HepG2 (cell line): ENCODE measurements around the gene NEDD8. TPM values are rescaled to one million over a fixed set of nuclear protein-coding genes. Genes with fewer than 3 reads are reported as not detected.

Experiments
- ATAC-seq: fragments of 200-7000 bp; cut with Tn5 transposase; 3 replicates; pipeline ENCODE4 v1.9.1; 2020; ENCODE audit warnings: mild to moderate bottlenecking, moderate library complexity
- BruUV-seq: library from RNA; stranded (reverse); fragments of 400-500 nt; replicated peaks from 2 replicates; lab custom pipeline; 2021; lab: Mats Ljungman, UMichigan
- CTCF ChIA-PET: fragments of 300-600 bp; formaldehyde crosslinking; extraction: SDS; loops from one replicate; lab custom pipeline; 2021; ENCODE audit warnings: low total read pairs, inconsistent platforms, low intra/inter-chr PET ratio; lab: Yijun Ruan, JAX
- POLR2A ChIA-PET: fragments of 350-600 bp; sonication (Branson Sonifier 250); formaldehyde crosslinking; loops from one replicate; lab custom pipeline; 2020; ENCODE audit warnings: antibody characterized with exemption, inconsistent platforms; lab: Yijun Ruan, JAX
- DNase-seq: peaks from one replicate; pipeline ENCODE4 v3.0.0-alpha.2; 2015; ENCODE audit warnings: low spot score
- FAIRE-seq: peaks from 3 replicates; lab custom pipeline; 2011; peaks lifted over from hg19 to GRCh38; lab: Jason Lieb, UNC
- H2AFZ ChIP-seq: one replicate; pipeline ENCODE4 v1.6.1; 2011; ENCODE audit warnings: low read length, inconsistent platforms
- H3K27ac ChIP-seq: fragments of 300-600 bp; 3 replicates; pipeline ENCODE4 v1.8.0; 2011; ENCODE audit warnings: mixed run types, mild to moderate bottlenecking, mixed read lengths, low read length, inconsistent platforms; ENCODE audit not compliant: insufficient read depth; ENCODE audit errors: extremely low read length
- H3K27me3 ChIP-seq, 2 experiments: fragments of 200-600 bp in 1 of 2; 2 replicates in 1 of 2; 3 replicates in 1 of 2; pipeline versions ENCODE4 v1.6.0 to v1.8.0; 2011; ENCODE audit warnings: low read length in 2 of 2, mild to moderate bottlenecking in 2 of 2, moderate library complexity in 2 of 2, inconsistent platforms in 1 of 2; ENCODE audit not compliant: insufficient read depth in 2 of 2, control insufficient read depth in 1 of 2
- H3K36me3 ChIP-seq, 2 experiments: fragments of 200-600 bp in 1 of 2; replicated peaks in 1 of 2; 2 replicates in 1 of 2; 3 replicates in 1 of 2; pipeline versions ENCODE4 v1.5.1 to v1.8.0; 2011; ENCODE audit warnings: low read length in 2 of 2, inconsistent platforms in 1 of 2; ENCODE audit not compliant: insufficient read depth in 2 of 2, control insufficient read depth in 1 of 2
- H3K4me1 ChIP-seq: 2 replicates; pipeline ENCODE4 v1.5.1; 2012; ENCODE audit warnings: low read length, inconsistent platforms; ENCODE audit not compliant: insufficient read depth
- H3K4me2 ChIP-seq: 2 replicates; pipeline ENCODE4 v1.6.0; 2011; ENCODE audit warnings: low read depth, low read length, inconsistent platforms
- H3K4me3 ChIP-seq, 3 experiments: fragments of 200-600 bp in 1 of 3; sonication (generic), shearing (Covaris generic) in 1 of 3; replicated peaks in 1 of 3; 2 replicates each; pipeline ENCODE4 v1.5.1; 2011 to 2016; ENCODE audit warnings: low read length in 3 of 3, inconsistent platforms in 2 of 3, low read depth in 2 of 3, mild to moderate bottlenecking in 2 of 3, control low read depth in 1 of 3, mixed read lengths in 1 of 3; ENCODE audit not compliant: insufficient read depth in 1 of 3
- H3K79me2 ChIP-seq: one replicate; pipeline ENCODE4 v1.6.1; 2011; ENCODE audit warnings: low read length, inconsistent platforms; ENCODE audit not compliant: insufficient read depth
- H3K9ac ChIP-seq: 2 replicates; pipeline ENCODE4 v1.6.0; 2011; ENCODE audit warnings: mild to moderate bottlenecking, low read depth, low read length, inconsistent platforms; ENCODE audit not compliant: insufficient read depth
- H3K9me3 ChIP-seq: 2 replicates; pipeline ENCODE4 v1.5.1; 2012; ENCODE audit warnings: mild to moderate bottlenecking, low read length
- H4K20me1 ChIP-seq: 2 replicates; pipeline ENCODE4 v1.6.0; 2011; ENCODE audit warnings: inconsistent platforms, mild to moderate bottlenecking, low read length, moderate library complexity; ENCODE audit not compliant: insufficient read depth
- CCAR2 ChIP-seq: fragments of 200-400 bp; formaldehyde crosslinking; optimal IDR thresholded peaks from 2 replicates; pipeline ENCODE3; 2018; ENCODE audit warnings: low read depth, mild to moderate bottlenecking, low read length, moderate library complexity
- HOXA7 ChIP-seq: sonication (generic); formaldehyde crosslinking; IDR thresholded peaks from 2 replicates; pipeline ENCODE4 v1.8.1; 2022; ENCODE audit warnings: mild to moderate bottlenecking, missing genetic modification reagents, moderate library complexity
- JUN ChIP-seq: sonication (generic); formaldehyde crosslinking; IDR thresholded peaks from 2 replicates; pipeline ENCODE4 v1.4.0; 2020; ENCODE audit warnings: mild to moderate bottlenecking, missing genetic modification reagents
- KDM2A ChIP-seq: sonication (generic); formaldehyde crosslinking; IDR thresholded peaks from 2 replicates; pipeline ENCODE4 v1.4.0; 2020; ENCODE audit warnings: low read depth, missing genetic modification reagents, borderline replicate concordance
- MTF1 ChIP-seq: sonication (generic); formaldehyde crosslinking; IDR thresholded peaks from 2 replicates; pipeline ENCODE4 v1.5.0; 2020; ENCODE audit warnings: missing genetic modification reagents
- MXD3 ChIP-seq: IDR thresholded peaks from 2 replicates; pipeline ENCODE4 v1.6.1; 2016; ENCODE audit warnings: mild to moderate bottlenecking, missing biosample characterization, missing genetic modification reagents
- MYPOP ChIP-seq: sonication (generic); formaldehyde crosslinking; IDR thresholded peaks from 2 replicates; pipeline ENCODE4 v1.8.1; 2023; ENCODE audit warnings: mild to moderate bottlenecking, moderate library complexity, missing genetic modification reagents
- PHF8 ChIP-seq: sonication (generic); formaldehyde crosslinking; IDR thresholded peaks from 2 replicates; pipeline ENCODE4 v1.5.0; 2020; ENCODE audit warnings: missing genetic modification reagents
- TIGD3 ChIP-seq: sonication (generic); formaldehyde crosslinking; IDR thresholded peaks from 2 replicates; pipeline ENCODE4 v1.5.1; 2020; ENCODE audit warnings: mild to moderate bottlenecking, missing genetic modification reagents, borderline replicate concordance
- ZBTB25 ChIP-seq: IDR thresholded peaks from 2 replicates; pipeline ENCODE4 v1.6.1; 2018; ENCODE audit warnings: missing genetic modification reagents
- ZMAT5 ChIP-seq: sonication (generic); formaldehyde crosslinking; IDR thresholded peaks from 2 replicates; pipeline ENCODE4 v1.5.0; 2020; ENCODE audit warnings: mild to moderate bottlenecking, low read depth, missing genetic modification reagents, borderline replicate concordance
- ZNF609 ChIP-seq: sonication (generic); formaldehyde crosslinking; IDR thresholded peaks from 2 replicates; pipeline ENCODE4 v1.4.0; 2020; ENCODE audit warnings: mild to moderate bottlenecking, missing genetic modification reagents, borderline replicate concordance
- ZNF709 ChIP-seq: sonication (generic); formaldehyde crosslinking; IDR thresholded peaks from 2 replicates; pipeline ENCODE4 v1.5.0; 2020; ENCODE audit warnings: mild to moderate bottlenecking, missing genetic modification reagents
- WGBS: methylation state at CpG from one replicate; pipeline ENCODE4 v1.1.6; 2017; ENCODE audit warnings: low lambda C conversion rate; 5-methylcytosine and 5-hydroxymethylcytosine counted together
- in situ Hi-C: cut with HindIII; loops from 2 replicates; pipeline ENCODE4 v1.10.0; 2017; ENCODE audit warnings: low pct_unique_long_range_greater_than_20kb; ENCODE audit not compliant: extremely low pct_ligation_motif_present
- intact Hi-C: fragments of 100-400 bp; cut with micrococcal nuclease; formaldehyde crosslinking; loops from one replicate; pipeline ENCODE4 v1.10.0; 2022; ENCODE audit not compliant: unreplicated experiment
- polyA plus RNA-seq, 8 experiments: library from polyadenylated mRNA; depleted of rRNA in 3 of 8; stranded (reverse) in 7 of 8; unstranded in 1 of 8; fragments of >200 nt; fragmentation: Illumina TruSeq in 4 of 8; extraction: Trizol in 4 of 8; gene quantifications; 2 replicates each; pipeline versions ENCODE4 v1.2.1 to v1.2.3, GENCODE V29; 2011 to 2016; ENCODE audit warnings: low read depth in 4 of 8, missing spikeins in 1 of 8, mixed read lengths in 1 of 8; ENCODE audit not compliant: insufficient read depth in 1 of 8
- total RNA-seq, 5 experiments: library from RNA; depleted of rRNA; stranded (reverse); fragments of >200 nt; fragmentation: Illumina TruSeq; extraction: Trizol; gene quantifications; 2 replicates each; pipeline ENCODE4 v1.2.3, GENCODE V29; 2016; ENCODE audit warnings: low read depth in 1 of 5

The NEDD8 gene
- total and polyA plus RNA-seq, 2 of the 13 experiments (the other 11 are each of a cell fraction or from before 2014, with no cell fraction given) = 535 to 713 TPM

GRCh38 chr14:24236689-24237462 lies 4.7 kb upstream of the NEDD8 start:
- in situ Hi-C loops = no loop called here
- FAIRE-seq (no peak), DNase-seq (no peak), ATAC-seq (no peak)
- Histone ChIP-seq H3K27ac (no peak overlapping the region), H4K20me1 (peaks cover 5% of the 10 kb centered on the region; the same call in 1 of the 2 replicates), H3K79me2 (peaks cover 39% of the 10 kb centered on the region), H3K4me2 (no peak overlapping the region), H3K4me1 (peaks cover 47% of the 10 kb centered on the region), H3K4me3 (no peak overlapping the region), H3K27me3 (no peaks in the 10 kb centered on the region; a peak in 1 of 5 replicates), H3K9ac (no peak overlapping the region), H2AFZ (no peak overlapping the region), H3K36me3 (peaks cover 44 to 70% of the 10 kb centered on the region in 2 experiments), H3K9me3 (no peaks in the 10 kb centered on the region)
- intact Hi-C loops = loop anchor here (10.0 kb wide), 1 partner anchor 1188 kb away; no protein-coding TSS in a partner anchor
- no TSS peak for BruUV-seq
- POLR2A ChIA-PET = interaction anchor here (1.1 to 18.0 kb wide), 6 partner anchors 8 to 122 kb away, joined by 3 to 850 read pairs (median 44); partner anchors contain the start of genes CHMP4A, CIDEB, DCAF11 and DHRS1
- WGBS = 99% methylated on average over 6 of the region's 6 CpGs
- CTCF ChIA-PET = no interaction called here
- TF ChIP-seq MXD3 (no peak), CCAR2 (peak; percentile 58), MTF1 (no peak), MYPOP (CRISPR knock-in tag) (no peak), HOXA7 (CRISPR knock-in tag) (no peak), JUN (no peak), KDM2A (CRISPR knock-in tag) (no peak), ZNF709 (CRISPR knock-in tag) (no peak), ZMAT5 (no peak), ZBTB25 (CRISPR knock-in tag) (no peak), TIGD3 (0 out of 2 replicates have a peak, but pooled peaks have one; percentile 35), ZNF609 (CRISPR knock-in tag) (peak; percentile 51; the same call in 1 of the 2 replicates), PHF8 (CRISPR knock-in tag) (no peak)
